ENCODE data around the gene TRIM62. TPM values are rescaled to one million over a fixed set of nuclear protein-coding genes. Genes with fewer than 3 reads are reported as not detected.

The TRIM62 gene
- total RNA-seq, 1 donor from 2014 or later: 0.48 TPM

DNA sequence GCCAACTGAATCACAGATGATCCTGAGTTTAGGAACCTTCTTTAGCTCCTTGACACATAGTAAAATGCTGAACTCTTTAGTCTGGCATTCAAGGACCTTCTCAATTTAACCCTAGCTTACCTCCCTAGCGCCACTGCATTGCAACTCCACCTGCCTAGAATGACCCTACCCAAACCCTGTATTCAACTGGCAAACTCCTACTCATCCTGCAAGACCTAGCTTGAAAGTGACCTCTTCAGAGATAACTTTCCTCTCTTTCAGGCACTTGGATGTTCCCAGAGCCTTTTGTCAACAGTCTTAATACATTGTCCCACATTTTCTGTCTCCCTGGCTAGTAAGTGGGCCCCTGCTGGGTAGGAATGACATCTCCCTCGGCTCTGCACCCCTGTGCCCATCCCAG lies 19.7 kb downstream of the TRIM62 start:
- DNase-seq (ENCODE audit: low spot score): no peak

DNA sequence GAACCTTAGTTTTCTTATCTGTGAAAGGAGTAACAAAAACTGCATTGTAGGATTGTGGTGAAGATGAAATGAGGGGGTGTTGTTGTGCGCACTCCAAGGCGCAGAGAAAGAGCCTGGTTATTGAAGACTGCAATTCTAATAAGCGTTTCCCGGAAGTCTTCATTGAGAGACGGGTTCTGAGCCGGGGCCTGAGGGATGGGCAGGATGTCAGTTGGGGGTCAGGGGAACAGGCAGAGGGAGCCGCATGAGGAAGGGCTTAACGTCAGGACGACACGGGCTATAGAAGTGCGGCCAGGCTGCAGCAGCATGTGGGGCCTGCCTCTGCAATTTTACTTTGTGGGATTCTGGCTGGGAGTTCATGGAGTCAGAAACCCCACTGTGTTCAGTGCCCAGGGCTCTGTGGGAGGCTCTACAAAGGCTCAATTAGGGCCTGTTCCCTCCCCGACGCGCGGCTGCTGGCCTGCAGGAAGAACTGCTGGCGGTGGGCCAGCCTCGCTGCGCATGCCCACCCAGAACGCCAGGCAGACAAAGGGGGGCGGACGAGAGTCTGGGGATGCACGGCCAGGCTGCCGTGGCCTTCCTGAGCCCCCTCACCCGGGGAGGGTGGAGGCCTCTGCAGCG lies 20.7 kb downstream of the TRIM62 start:
- peak; percentile 62 for DNase-seq (ENCODE audit: low spot score)

DNA sequence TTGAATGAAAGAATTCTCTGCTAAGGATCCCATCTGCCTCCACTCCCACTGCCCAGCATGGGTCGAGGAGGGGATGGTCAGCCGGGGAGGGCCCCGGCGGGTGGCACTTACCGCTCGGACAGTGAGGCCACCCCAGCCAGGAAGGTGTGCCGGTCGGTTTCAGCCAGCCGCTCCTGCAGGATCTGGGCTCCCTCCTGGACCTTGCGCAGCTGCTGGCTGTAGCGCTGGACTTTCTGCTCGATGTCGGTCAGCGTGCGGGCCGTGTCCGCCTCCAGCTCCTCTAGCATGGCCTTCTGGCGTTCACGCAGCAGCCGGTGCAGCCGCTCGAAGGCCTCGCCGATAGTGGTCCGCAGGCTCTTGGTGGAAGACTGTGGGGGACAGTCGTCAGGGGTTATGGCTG lies 22.3 kb downstream of the TRIM62 start:
- no peak for DNase-seq (ENCODE audit: low spot score)

DNA sequence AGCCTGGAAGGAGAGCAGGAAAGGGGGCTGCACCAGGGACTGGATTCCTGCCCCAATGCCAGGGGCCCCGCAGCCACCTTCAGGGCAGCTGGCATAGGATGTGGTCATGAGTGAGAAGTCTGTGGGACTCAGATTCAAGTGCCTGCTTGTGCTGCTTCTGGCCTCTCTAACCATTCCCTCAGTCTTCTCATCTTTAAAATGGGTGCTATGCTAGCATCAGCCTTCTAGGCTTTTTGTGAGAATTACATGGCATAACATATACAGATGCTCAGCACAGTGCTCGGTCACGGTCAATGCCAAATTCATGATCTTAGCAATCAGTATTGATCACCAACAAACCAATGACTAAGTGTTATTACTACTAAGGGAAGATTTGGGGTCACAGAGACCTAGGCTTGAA lies 23.5 kb downstream of the TRIM62 start:
- DNase-seq (ENCODE audit: low spot score): no peak

DNA sequence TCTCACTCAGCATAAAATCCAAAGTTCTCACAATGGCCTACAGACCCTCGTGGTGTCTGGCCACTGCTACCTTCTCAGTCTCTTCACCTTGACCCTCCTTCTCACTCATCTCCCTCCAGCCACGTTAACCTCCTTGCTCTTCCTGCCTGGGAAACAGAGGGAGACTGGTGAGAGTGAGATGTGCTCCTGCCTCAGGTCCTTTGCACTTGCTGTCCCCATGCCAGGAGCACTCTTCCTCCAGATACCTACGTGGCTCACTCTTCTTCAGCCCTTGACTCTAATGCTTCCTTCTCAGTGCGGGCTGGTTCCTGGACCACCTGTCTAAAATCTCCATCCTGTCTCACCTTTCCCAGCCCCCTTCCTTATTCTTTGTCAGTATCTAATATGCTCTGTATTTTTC lies 24.7 kb downstream of the TRIM62 start:
- no peak for DNase-seq (ENCODE audit: low spot score)

DNA sequence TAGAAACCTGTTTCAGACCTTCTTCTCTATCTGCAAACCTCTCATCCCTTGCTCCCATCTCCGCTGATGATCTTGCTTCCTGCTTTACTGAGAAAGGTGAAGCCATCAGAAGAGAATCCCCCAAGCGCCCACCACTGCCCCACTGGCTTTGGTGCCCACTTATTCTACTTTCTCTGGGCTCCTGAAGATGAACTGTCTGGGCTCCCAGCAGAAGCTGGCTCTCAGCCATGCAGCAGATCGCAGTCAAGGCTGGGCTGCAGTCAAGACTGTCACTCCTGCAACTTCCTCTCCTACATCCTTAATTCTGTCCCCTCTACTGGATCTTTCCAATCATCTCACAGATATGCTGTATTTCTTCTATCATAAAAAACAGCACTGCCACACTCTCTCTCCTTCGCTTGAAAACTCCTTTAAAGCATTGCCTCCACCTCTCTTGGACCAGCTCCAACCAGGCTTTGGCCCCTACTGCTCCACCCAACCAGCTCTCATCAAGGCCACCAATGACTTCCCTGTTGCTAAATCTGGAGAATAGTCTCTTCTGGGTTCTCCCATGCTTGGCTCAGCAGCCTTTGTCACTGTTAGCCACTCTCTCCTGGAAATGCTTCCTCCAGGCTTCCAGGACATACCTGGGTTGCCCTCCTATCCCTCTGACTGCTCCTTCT lies 25.8 kb downstream of the TRIM62 start:
- DNase-seq (ENCODE audit: low spot score): peak; percentile 67

DNA sequence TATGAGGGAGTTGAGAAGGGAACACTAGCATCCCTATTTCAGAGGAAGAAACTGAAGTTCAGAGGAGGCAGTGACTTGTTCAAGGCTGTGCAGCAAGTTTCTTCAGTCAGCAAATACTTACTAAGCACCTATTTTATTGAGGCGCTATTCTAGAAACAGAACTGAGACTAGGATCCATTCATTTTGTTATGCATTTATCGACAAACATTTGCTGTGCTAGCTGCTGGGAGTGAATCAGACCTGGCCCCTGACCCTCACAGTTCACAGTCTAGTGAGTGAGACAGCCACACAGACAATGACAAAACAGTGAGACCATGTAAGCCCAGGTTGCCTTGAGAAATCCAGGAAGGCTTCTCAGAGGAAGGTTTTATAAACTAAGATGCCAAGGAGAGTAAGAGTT lies 28.2 kb downstream of the TRIM62 start:
- no peak for DNase-seq (ENCODE audit: low spot score)

DNA sequence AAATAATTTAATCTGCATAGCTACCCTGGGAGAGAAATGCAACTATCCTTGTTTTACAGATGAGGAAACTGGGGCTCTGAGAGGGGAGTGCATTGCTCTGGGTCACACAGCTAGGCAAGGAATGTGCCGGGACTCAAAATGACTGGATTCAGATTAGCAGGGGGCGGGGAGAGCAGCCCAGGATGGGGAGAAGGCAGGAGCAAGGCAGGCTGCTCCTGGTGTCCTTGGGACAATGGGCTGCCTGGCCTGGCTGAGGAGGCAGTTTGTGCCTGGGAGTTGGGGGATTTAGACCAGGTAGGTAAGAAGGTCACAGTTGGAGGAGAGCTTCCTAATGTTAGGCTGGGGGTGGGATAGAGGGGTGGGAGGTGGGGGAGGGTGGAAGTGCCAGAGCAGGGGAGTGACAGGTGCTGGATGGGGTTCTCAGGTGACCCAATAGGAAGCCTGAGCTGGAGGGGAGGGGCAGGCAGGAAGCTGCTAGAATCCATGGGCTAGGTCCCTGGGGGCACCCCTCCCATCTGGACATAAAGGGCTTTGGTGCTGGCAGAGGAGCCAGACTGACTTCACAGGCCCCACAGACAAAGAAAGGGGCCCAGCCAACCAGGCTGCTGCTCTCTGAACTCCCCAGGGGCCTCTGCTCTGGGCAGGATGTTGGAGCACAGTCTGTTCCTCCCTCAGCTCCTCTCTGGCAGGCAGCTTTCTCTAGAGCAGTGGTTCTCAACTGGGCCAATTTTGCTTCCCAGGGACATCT lies 29.0 kb downstream of the TRIM62 start:
- DNase-seq (ENCODE audit: low spot score): peak; percentile 70

DNA sequence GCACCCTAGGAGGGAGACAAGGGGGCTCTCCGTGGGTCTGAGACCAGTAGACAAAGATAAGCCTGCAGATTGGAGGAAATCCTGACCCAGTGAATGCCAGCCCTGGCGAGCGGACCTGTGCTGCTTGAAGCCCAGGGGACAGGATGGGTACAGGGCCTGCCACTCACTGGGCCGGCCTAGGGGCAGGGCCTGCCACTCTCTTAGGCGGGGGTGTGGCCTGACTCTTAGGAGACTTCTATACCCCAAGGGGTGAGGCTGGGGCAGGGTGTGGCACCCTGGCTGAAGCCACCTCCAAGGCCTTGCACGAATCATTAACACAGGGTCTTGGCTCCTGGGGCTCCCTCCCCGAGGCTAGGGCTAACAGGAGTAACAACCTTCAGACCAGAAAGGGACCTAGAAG lies 30.7 kb downstream of the TRIM62 start:
- DNase-seq (ENCODE audit: low spot score): no peak

DNA sequence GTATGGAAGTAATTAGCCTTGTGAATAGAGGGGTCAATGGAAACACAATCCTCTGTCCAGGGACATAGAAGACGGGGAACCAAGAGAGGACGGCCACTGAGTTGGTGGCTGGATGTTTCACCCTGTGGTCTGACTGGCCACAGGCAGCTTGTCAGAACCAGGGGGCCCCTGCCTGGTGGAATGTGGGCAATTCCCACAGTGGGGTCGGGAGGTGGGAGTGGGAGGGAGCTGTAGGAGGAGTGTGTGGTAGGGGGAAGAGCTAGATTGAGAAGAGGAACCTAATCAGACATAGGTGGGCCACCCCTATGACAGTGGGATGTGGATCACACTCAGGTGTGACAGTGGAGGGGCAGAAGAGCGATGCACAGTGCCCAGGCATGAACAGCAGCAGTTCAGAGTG lies 31.3 kb downstream of the TRIM62 start:
- no peak for DNase-seq (ENCODE audit: low spot score)

DNA sequence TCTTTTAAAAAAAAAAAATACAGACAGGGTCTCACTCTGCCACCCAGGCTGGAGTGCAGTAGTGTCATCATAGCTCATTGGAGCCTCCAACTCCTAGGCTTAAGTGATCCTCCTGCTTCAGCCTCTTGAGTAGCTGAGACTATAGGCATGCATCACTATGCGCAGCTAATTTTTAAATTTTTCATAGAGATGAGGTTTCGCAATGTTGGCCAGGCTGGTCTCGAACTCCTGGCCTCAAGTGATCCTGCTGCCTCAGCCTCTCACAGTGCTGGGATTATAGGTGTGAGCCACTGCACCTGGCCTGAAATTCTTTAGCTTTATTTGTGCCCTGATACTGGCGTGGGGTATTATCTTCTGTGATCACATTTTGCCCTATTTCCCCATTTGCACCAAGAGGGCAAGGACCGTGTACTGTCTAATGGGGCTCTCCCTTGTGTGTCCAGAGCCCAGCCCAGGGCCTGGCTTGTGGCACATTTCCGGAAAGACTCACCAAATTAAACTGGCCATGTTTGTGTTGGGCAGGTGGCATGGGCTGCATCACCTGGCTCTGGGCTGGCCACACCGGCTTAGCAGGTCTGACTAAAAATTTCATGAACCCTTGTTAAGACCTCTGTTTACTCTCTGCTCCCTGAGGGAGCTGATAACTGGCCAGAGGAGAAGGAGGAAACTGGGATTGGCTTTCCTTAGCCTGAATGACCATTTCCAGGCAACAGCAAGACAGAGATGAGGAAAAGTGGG lies 32.2 kb downstream of the TRIM62 start:
- no peak for DNase-seq (ENCODE audit: low spot score)

DNA sequence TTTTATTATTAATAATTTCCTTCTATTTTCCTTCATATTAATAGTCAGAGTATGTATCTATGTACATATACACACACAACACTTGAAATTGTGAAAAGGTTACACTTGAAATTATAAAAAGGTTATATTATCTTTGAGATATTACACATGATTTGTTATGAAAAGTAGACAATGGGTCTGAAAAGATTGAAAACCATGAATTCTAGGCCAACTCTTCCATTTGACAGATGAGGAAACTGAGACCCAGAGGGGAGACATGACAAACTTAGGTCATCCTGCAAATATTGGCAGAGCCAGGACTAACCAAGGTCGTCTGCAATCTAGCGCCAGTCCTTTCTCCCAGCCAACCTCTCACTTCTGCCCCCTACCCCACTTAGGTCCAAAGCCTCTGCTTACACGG lies 33.2 kb downstream of the TRIM62 start:
- DNase-seq (ENCODE audit: low spot score): no peak

DNA sequence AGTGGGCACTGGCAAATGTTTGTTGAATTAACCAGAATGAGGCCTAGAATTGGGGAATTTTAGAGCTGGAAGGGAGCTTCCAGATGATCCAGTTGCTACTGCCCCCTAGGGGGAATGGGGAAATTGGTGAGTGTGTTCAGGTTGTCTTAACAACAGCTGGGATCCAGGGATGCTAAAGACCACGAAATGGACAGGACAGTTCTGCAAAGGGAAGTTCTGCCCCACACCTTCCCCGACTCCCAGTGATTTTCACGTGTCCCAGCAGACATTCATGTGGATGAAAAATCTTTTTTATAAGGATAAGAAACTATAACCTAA lies 33.9 kb downstream of the TRIM62 start:
- no peak for DNase-seq (ENCODE audit: low spot score)

DNA sequence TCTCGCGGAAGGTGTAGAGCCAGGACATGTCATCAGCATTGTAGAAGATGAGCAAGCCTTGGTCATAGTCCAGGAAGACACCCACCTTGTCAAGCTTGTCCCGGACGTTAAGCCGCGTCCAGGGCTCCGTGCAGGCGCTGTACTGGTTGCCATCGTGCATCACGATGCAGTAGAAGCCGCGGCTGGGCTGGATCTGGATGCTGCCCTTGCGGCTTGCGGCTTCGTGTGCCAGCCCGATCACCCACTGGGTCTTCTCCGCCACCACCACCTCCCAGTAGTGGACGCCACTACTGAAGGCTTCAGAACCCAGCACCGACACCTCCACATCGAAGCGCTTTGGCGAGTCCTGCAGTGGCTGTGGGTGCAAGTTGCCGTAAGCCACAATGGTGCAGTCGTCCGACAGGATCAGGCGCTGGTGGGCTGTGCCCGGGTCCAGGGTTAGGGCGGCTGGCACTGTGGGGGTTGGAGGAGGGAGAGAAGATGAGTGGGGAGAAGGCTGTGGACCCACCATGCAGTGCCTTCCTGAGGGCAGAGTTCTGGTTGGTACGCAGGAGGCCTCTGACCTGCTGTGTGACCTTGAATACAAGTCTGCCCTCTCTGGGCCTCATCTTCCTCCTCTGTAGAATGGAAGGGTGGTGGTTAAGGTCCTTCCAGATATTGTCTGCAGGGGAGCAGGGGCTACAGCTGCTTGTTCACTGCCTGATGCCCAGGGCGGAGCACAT lies 34.4 kb downstream of the TRIM62 start:
- no peak for DNase-seq (ENCODE audit: low spot score)

DNA sequence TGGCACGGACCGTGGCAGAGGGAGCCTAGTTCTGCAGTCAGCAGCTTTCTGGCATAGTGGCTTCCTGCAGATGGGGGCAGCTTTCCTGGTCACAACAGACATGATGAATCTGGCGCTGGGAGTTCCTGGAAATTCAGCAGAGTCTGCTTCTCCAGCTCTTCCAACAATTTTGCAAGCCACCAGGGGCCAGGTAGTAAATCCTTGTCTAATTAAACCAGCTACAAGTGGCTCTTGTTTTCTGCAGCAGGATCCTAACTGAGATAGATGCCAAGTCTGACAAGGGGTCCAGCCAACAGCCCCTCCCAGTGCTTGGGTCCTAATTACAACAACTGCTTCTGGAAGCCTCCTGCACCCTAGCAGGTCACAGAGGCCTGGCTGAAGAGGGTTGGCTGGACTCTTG lies 35.8 kb downstream of the TRIM62 start:
- DNase-seq (ENCODE audit: low spot score): no peak

DNA sequence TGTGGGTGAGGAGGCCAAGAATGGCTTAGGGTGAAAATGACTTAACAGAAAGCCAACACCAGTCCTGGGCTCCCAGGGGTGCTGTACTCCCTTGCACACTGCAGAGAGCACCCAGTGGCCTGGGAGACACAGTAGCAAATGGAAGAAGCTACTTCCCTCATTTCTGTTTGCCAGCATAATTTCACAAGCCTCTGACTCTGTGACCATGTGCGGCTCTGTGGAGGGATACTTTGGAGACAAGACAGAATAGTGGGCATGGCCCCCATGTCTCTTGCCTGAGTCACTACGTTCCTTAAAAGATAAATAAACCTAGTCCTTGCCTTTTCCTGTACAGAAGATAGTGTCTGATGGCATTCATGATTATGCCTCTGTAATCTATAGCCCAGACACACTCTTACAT lies 38.1 kb downstream of the TRIM62 start:
- DNase-seq (ENCODE audit: low spot score): no peak

DNA sequence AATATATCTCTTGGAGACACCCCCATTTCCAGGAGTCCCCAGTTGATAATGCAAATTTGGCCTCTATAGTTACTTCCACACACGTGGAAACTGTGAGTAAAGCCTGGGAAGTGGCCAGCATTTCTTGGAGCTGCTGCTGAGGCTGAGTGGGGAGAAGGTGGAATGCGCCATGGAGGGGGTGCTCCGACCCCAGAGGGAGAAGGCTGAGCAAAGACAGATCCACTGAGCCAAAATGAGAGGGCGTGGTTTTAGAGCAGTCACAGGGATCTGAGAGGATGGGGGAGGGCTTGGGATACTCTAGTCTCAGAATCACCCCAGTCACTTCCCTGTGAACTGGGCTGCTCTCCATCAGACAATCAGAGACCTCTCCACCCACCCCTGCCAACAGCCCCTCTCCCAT lies 38.7 kb downstream of the TRIM62 start:
- peak; percentile 58 for DNase-seq (ENCODE audit: low spot score)

DNA sequence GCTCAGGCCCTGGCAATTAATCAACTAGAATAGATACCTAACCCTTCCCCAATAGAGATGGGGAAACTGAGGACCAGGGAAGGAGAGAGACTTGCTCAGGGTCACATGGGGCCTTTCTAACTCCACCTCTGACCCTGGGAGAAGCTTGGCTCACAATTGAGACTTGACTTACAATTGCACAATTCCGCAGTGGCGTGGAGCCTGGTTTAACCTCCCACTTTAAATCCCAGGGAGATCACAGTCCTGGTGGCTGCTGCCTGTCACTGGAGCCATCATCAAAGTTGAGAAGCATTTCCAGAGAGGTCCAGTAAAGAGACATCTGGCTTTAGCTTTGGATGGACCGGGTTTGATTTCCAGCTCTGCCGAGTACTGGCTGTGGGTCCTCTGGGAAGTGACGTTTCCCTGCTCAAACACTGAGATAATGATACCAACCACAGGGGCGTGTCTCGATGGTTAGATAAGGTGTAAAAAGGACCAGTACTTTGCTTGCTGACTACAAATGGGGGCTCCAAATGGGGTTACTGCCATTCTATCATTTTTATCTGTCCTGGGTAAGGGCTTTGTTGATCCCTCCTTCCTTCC lies 39.3 kb downstream of the TRIM62 start:
- no peak for DNase-seq (ENCODE audit: low spot score)

DNA sequence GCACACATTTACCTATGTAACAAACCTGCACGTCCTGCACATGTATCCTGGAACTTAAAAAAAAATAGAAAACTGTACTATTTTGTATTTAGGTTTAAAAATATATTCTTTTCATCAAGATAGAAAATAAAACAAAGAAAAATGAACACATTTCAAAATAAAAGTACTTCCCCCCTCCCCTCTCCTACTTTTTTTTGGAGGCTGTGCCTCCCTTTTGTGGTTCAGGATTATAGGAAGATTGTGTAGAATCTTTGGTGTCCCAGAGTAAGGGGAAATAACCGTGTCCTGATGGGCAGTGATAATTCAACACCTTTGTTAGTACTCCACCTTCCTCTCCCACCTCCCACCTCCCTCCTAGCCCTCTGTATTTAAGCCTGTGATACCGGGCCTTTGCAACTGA lies 40.1 kb downstream of the TRIM62 start:
- DNase-seq (ENCODE audit: low spot score): no peak

DNA sequence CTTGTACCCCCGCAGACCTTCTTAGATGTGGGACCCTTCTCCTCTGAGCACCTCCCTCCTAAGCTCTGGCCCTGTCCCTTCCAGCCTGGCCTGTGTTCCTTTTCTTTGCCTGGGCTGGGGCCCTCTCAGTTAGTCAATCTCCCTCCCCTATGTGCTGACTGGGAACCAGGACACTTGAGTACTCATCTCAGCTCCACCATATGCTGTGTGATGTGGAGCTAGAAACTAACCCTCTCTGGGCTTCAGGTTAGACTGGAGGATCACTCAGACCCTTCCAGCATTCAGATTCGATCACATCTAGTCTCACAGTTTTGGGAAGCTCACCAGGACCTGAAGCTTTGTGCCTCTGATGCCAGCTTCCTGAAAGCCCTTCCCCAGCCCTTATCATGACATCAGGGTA lies 40.6 kb downstream of the TRIM62 start:
- DNase-seq (ENCODE audit: low spot score): no peak

Data from umbilical cord (tissue), 2 donors.